Peyer's patch (tissue), 4 donors: Measurements from ENCODE around the gene RAB40B.

ENCODE experiments used
- POLR2A ChIP-seq, 2 donors: fragments of 450-650 bp; IDR thresholded peaks; one replicate each; pipeline ENCODE4 v1.5.1; 2017; ENCODE audit warnings: antibody characterized with exemption in 2 of 2, mild to moderate bottlenecking in 2 of 2, moderate library complexity in 2 of 2
- TF ChIP-seq, protein P1 (sequence below), 6 experiments: fragments of 450-650 bp in 4 of 6; fragments of 200-600 bp in 2 of 6; sonication (generic) in 1 of 6; IDR thresholded peaks; one replicate each; pipeline ENCODE4 v1.5.1; 2017 to 2019; ENCODE audit warnings: antibody characterized with exemption in 6 of 6, mild to moderate bottlenecking in 3 of 6, moderate library complexity in 1 of 6

DNA sequence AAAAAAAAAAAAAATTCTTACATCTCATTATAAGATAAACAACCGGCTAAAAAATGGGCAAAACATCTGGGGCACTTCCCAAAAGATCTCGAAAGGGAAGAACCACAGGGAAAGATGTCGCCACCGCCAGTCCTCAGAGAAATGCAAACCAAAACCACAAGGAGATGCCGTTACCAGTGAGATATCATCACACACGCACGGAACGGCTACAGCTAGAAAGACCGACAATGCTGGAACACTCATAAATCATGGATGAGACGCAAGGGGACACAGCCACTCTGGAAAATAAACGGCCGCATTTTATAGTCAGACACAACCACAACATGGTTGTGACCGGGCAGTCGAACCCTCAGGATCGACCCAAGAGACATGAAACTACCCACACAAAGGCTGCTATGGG, 74.8 kb downstream of the RAB40B start:
- TF ChIP-seq, protein P1, sequence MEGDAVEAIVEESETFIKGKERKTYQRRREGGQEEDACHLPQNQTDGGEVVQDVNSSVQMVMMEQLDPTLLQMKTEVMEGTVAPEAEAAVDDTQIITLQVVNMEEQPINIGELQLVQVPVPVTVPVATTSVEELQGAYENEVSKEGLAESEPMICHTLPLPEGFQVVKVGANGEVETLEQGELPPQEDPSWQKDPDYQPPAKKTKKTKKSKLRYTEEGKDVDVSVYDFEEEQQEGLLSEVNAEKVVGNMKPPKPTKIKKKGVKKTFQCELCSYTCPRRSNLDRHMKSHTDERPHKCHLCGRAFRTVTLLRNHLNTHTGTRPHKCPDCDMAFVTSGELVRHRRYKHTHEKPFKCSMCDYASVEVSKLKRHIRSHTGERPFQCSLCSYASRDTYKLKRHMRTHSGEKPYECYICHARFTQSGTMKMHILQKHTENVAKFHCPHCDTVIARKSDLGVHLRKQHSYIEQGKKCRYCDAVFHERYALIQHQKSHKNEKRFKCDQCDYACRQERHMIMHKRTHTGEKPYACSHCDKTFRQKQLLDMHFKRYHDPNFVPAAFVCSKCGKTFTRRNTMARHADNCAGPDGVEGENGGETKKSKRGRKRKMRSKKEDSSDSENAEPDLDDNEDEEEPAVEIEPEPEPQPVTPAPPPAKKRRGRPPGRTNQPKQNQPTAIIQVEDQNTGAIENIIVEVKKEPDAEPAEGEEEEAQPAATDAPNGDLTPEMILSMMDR (IDR thresholded peaks at IDR 0.05), result no peak
- no peak for TF ChIP-seq POLR2A (IDR thresholded peaks at IDR 0.05)
